Endothelial cell of umbilical vein (primary cell): ENCODE results near the gene RPL22. TPM values are rescaled to one million over a fixed set of nuclear protein-coding genes. Genes with fewer than 3 reads are reported as not detected.

Experiments
- BruUV-seq: library from RNA; stranded (reverse); fragments of 400-500 nt; replicated peaks from 2 replicates; lab custom pipeline; 2021; lab: Mats Ljungman, UMichigan
- CTCF ChIA-PET: fragments of 300-600, 350-600 bp; sonication (Branson Sonifier 250); formaldehyde crosslinking; loops from one replicate; lab custom pipeline; 2021; ENCODE audit warnings: antibody characterized with exemption, inconsistent platforms; lab: Charles Lee
- POLR2A ChIA-PET: fragments of 300-600, 350-600 bp; sonication (Branson Sonifier 250); formaldehyde crosslinking; loops from one replicate; lab custom pipeline; 2021; ENCODE audit warnings: antibody characterized with exemption, inconsistent platforms; lab: Charles Lee
- DNase-seq: peaks from one replicate; pipeline ENCODE4 v3.0.0-alpha.2; 2011; ENCODE audit warnings: low read depth, low spot score
- FAIRE-seq: peaks from 2 replicates; lab custom pipeline; 2011; peaks lifted over from hg19 to GRCh38; lab: Jason Lieb, UNC
- H2AFZ ChIP-seq: 2 replicates; pipeline ENCODE4 v1.6.0; 2012; ENCODE audit warnings: low read depth, low read length, control low read depth, inconsistent platforms
- H3K27ac ChIP-seq: 2 replicates; pipeline ENCODE4 v1.5.1; 2011; ENCODE audit warnings: low read depth, mild to moderate bottlenecking, control low read depth, low read length, moderate library complexity; ENCODE audit not compliant: insufficient read depth
- H3K27me3 ChIP-seq, 2 experiments: 2 replicates each; pipeline versions ENCODE4 v1.6.0 to v1.6.1; 2011; ENCODE audit warnings: low read length in 2 of 2, mixed read lengths in 1 of 2; ENCODE audit not compliant: control insufficient read depth in 2 of 2, insufficient read depth in 2 of 2
- H3K36me3 ChIP-seq, 2 experiments: 2 replicates in 1 of 2; 3 replicates in 1 of 2; pipeline ENCODE4 v1.5.1; 2011; ENCODE audit warnings: low read length in 2 of 2, mild to moderate bottlenecking in 1 of 2, moderate library complexity in 1 of 2; ENCODE audit not compliant: control insufficient read depth in 2 of 2, insufficient read depth in 2 of 2; ENCODE audit errors: extremely low read depth in 1 of 2
- H3K4me1 ChIP-seq: 3 replicates; pipeline ENCODE4 v1.5.1; 2011; ENCODE audit warnings: mild to moderate bottlenecking, low read length; ENCODE audit not compliant: control insufficient read depth, insufficient read depth; ENCODE audit errors: extremely low read depth
- H3K4me2 ChIP-seq: 2 replicates; pipeline ENCODE4 v1.6.1; 2011; ENCODE audit warnings: low read length, control low read depth, mixed read lengths; ENCODE audit not compliant: insufficient read depth
- H3K4me3 ChIP-seq, 3 experiments: fragments of 200-600 bp in 1 of 3; sonication (generic), shearing (Covaris generic) in 1 of 3; replicated peaks in 1 of 3; 2 replicates each; pipeline ENCODE4 v1.5.1; 2011 to 2016; ENCODE audit warnings: control low read depth in 3 of 3, low read length in 3 of 3, mild to moderate bottlenecking in 2 of 3, inconsistent platforms in 1 of 3, low read depth in 1 of 3, moderate library complexity in 1 of 3; ENCODE audit not compliant: insufficient read depth in 1 of 3
- H3K79me2 ChIP-seq: 2 replicates; pipeline ENCODE4 v1.6.0; 2012; ENCODE audit warnings: low read length, inconsistent platforms; ENCODE audit not compliant: control insufficient read depth, insufficient read depth
- H3K9ac ChIP-seq: replicated peaks from 2 replicates; pipeline ENCODE3; 2011; ENCODE audit warnings: low read length, control low read depth; ENCODE audit not compliant: insufficient read depth; ENCODE audit errors: extremely low read depth
- H3K9me1 ChIP-seq: replicated peaks from 3 replicates; pipeline ENCODE4 v1.6.0; 2011; ENCODE audit warnings: mild to moderate bottlenecking, low read length; ENCODE audit not compliant: control insufficient read depth, insufficient read depth; ENCODE audit errors: extremely low read depth
- H3K9me3 ChIP-seq: replicated peaks from 2 replicates; pipeline ENCODE4 v1.5.1; 2012; ENCODE audit warnings: low read length, inconsistent platforms; ENCODE audit not compliant: control insufficient read depth, insufficient read depth
- H4K20me1 ChIP-seq: replicated peaks from 2 replicates; pipeline ENCODE3; 2011; ENCODE audit warnings: mild to moderate bottlenecking, low read length; ENCODE audit not compliant: control insufficient read depth, insufficient read depth; ENCODE audit errors: extremely low read depth
- EZH2 ChIP-seq: IDR thresholded peaks from 2 replicates; pipeline ENCODE4 v1.6.1; 2012; ENCODE audit warnings: borderline replicate concordance, low read depth, mild to moderate bottlenecking, moderate library complexity, low read length, inconsistent platforms; ENCODE audit not compliant: severe bottlenecking
- FOS ChIP-seq: IDR thresholded peaks from 2 replicates; pipeline ENCODE4 v1.6.1; 2011; ENCODE audit warnings: mild to moderate bottlenecking, low read length, moderate library complexity, borderline replicate concordance; ENCODE audit not compliant: insufficient read depth
- GATA2 ChIP-seq: IDR thresholded peaks from 2 replicates; pipeline ENCODE4 v1.7.0; 2011; ENCODE audit warnings: low read depth, mild to moderate bottlenecking, moderate library complexity, mixed read lengths, low read length; ENCODE audit not compliant: insufficient read length, insufficient read depth
- JUN ChIP-seq: IDR thresholded peaks from 2 replicates; pipeline ENCODE4 v1.6.1; 2011; ENCODE audit warnings: borderline replicate concordance, low read depth; ENCODE audit not compliant: insufficient read length, insufficient read depth
- POLR2A ChIP-seq: IDR thresholded peaks from 2 replicates; pipeline ENCODE4 v1.6.1; 2012; ENCODE audit warnings: low read depth, mild to moderate bottlenecking, control low read depth, low read length
- POLR2AphosphoS5 ChIP-seq: IDR thresholded peaks from 2 replicates; pipeline ENCODE4 v1.6.1; 2012; ENCODE audit warnings: low read depth, mild to moderate bottlenecking, control low read depth, low read length, moderate library complexity; ENCODE audit not compliant: insufficient read depth
- dilution Hi-C: fragments of 300-500 bp; cut with MboI; formaldehyde crosslinking; loops from one replicate; pipeline ENCODE4 v1.15.0; 2019; ENCODE audit warnings: low sequenced_read_pairs; ENCODE audit not compliant: extremely low pct_ligation_motif_present
- intact Hi-C: fragments of 100-400 bp; cut with micrococcal nuclease; formaldehyde crosslinking; loops from one replicate; pipeline ENCODE4 v1.10.0; 2022
- polyA plus RNA-seq, 4 experiments: library from polyadenylated mRNA; depleted of rRNA in 3 of 4; stranded (reverse) in 3 of 4; unstranded in 1 of 4; fragments of >200 nt; gene quantifications; 2 replicates each; pipeline versions ENCODE4 v1.2.1 to v1.2.3, GENCODE V29; 2011 to 2012; ENCODE audit warnings: missing spikeins in 1 of 4
- total RNA-seq: library from RNA; stranded (reverse); gene quantifications from 2 replicates; pipeline ENCODE4 v1.2.3, GENCODE V29; 2021
- TF ChIP-seq, protein P1 (sequence below): IDR thresholded peaks from 2 replicates; pipeline ENCODE4 v1.6.1; 2011; ENCODE audit not compliant: insufficient read depth, insufficient read length
- TF ChIP-seq, protein P2 (sequence below), 2 donors: IDR thresholded peaks; 1 replicate in 1 of 2; 2 replicates in 1 of 2; pipeline ENCODE4 v1.5.1; 2011; ENCODE audit warnings: low read length in 2 of 2, mild to moderate bottlenecking in 2 of 2, moderate library complexity in 2 of 2, control low read depth in 1 of 2, inconsistent platforms in 1 of 2, low read depth in 1 of 2; ENCODE audit not compliant: insufficient read depth in 1 of 2; ENCODE audit errors: extremely low read depth in 1 of 2

The RPL22 gene
- total and polyA plus RNA-seq, 2 donors (not counting 3 experiments of a cell fraction or from before 2014, with no cell fraction given): 71.2 to 343 TPM

DNA sequence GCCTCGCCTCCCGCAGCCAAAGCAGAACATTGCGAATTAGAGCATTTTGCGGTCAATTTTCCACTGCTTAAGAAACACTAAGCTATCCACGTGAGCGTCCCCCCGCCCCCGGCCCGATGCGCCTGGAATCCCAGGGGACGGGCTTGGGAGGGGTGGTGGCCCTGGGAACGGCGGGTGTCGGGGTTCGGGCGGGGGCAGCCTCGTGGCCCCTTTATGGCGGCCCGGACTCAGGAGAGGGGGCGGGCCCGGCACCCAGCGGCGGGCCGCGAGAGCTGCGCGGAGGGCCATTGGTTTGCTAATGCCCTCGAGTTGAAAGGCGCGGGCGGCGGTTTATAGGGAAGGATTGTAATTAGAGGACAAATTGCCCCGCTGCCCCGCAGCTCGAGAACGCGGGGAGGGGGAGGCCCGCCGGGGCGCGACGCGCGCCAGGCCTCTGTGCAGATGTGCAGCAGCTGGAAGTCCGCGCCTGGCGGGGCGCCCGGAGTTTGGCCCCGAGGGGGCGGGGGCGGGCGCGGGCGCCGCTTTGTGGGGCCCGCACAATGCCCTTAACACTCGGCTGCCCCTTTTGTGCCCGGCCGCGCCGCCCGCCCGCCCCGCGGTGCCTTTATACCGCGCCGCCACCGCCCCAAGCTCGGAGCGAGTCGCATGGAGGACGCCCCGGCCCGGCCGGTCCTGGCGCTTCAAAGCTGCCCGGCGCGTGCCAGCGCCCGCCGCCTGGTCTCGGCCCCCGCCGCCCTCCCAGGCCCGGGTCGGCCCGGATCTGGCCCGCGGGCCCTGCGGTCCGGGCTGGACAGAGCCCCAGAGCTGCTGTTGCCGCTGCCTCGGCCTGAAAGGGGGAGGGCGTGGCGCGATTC, 42.7 kb upstream of the RPL22 start:
- FAIRE-seq (no peak), DNase-seq (no peak)
- no peak overlapping the region for H3K4me3 ChIP-seq
- H4K20me1 ChIP-seq: no peaks in the 10 kb centered on the region
- no peaks in the 10 kb centered on the region for H3K79me2 ChIP-seq
- POLR2A ChIA-PET: no interaction called here
- H3K27me3 ChIP-seq: peaks cover 41 to 50% of the 10 kb centered on the region in 2 experiments
- no peak overlapping the region for H2AFZ ChIP-seq
- H3K9ac ChIP-seq: no peak overlapping the region
- no peaks in the 10 kb centered on the region for H3K36me3 ChIP-seq
- no peak overlapping the region for H3K4me2 ChIP-seq
- no peaks in the 10 kb centered on the region for H3K9me3 ChIP-seq
- no peak overlapping the region for H3K27ac ChIP-seq
- dilution Hi-C loops: no loop called here
- no TSS peak for BruUV-seq
- CTCF ChIA-PET: interaction anchor here (0.7 to 3.3 kb wide), 10 partner anchors 14 to 200 kb away, joined by 3 to 33 read pairs (median 4); partner anchors contain the start of gene RNF207
- intact Hi-C loops: loop anchor here (2.0 kb wide), 1 partner anchor 183 kb away; no protein-coding TSS in a partner anchor
- no peak for TF ChIP-seq FOS
- TF ChIP-seq EZH2: peak; percentile 99
- no peaks in the 10 kb centered on the region for H3K9me1 ChIP-seq
- H3K4me1 ChIP-seq: peaks cover 5% of the 10 kb centered on the region

DNA sequence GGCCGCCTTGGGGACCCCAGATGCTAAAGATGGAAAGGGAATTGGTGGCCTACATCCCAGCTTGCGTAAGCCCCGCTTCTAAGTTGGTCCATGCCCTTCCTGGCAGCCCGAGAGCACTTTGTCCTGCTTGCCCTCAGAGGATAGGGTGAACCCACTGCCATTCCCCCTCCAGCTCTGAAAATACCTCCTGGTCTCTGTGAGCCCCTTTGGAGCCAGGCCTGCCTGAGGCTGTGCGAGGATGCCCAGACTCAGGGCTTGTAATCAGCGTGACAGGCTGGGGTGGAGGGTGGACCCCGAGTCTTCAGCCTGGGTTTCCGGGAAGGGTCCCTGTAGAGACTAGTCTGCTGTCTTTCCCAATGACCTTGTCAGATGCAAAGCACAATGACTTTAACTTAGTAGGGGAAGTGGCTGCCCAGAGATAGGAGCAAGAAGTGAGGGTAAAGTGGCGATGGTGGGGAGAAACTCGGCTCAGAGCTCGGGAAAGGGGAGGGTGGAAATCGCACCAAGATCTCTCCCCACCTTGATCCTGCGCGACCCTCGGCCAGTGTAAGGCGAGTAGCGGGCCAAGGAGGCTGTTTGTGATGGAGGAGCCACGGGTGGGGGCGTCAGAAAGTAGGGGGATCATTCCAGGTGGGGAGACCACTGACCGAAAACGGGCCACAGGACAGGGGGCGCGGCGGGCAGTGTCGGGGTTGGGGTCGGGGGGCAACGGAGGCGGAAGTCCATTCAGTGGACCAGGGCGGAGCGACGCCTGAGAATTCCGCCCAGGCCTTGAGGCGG, 41.9 kb upstream of the RPL22 start:
- no peaks in the 10 kb centered on the region for H3K79me2 ChIP-seq
- H3K9me3 ChIP-seq: no peaks in the 10 kb centered on the region
- dilution Hi-C loops (no loop called here), intact Hi-C loops (loop anchor here (2.0 kb wide), 1 partner anchor 182 kb away; no protein-coding TSS in a partner anchor)
- H3K9ac ChIP-seq: no peak overlapping the region
- TF ChIP-seq POLR2A (no peak), GATA2 (no peak), FOS (no peak), EZH2 (no peak), JUN (no peak), POLR2AphosphoS5 (no peak)
- TF ChIP-seq, protein P1, sequence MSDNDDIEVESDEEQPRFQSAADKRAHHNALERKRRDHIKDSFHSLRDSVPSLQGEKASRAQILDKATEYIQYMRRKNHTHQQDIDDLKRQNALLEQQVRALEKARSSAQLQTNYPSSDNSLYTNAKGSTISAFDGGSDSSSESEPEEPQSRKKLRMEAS: no peak
- TF ChIP-seq, protein P2, sequence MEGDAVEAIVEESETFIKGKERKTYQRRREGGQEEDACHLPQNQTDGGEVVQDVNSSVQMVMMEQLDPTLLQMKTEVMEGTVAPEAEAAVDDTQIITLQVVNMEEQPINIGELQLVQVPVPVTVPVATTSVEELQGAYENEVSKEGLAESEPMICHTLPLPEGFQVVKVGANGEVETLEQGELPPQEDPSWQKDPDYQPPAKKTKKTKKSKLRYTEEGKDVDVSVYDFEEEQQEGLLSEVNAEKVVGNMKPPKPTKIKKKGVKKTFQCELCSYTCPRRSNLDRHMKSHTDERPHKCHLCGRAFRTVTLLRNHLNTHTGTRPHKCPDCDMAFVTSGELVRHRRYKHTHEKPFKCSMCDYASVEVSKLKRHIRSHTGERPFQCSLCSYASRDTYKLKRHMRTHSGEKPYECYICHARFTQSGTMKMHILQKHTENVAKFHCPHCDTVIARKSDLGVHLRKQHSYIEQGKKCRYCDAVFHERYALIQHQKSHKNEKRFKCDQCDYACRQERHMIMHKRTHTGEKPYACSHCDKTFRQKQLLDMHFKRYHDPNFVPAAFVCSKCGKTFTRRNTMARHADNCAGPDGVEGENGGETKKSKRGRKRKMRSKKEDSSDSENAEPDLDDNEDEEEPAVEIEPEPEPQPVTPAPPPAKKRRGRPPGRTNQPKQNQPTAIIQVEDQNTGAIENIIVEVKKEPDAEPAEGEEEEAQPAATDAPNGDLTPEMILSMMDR (IDR thresholded peaks at IDR 0.05; ENCODE audit: extremely low read depth in 1 of 2, insufficient read depth in 1 of 2, low read depth in 1 of 2, low read length in 2 of 2): no peak
- POLR2A ChIA-PET: no interaction called here
- H3K27ac ChIP-seq: no peak overlapping the region
- H3K4me1 ChIP-seq: peaks cover 2% of the 10 kb centered on the region
- no peaks in the 10 kb centered on the region for H3K9me1 ChIP-seq
- H3K4me3 ChIP-seq: no peak overlapping the region
- CTCF ChIA-PET: interaction anchor here (0.6 to 2.1 kb wide), 7 partner anchors 15 to 189 kb away, joined by 3 to 11 read pairs (median 4); partner anchors contain the start of gene RNF207
- no peak overlapping the region for H2AFZ ChIP-seq
- BruUV-seq: no TSS peak
- no peak overlapping the region for H3K4me2 ChIP-seq
- no peaks in the 10 kb centered on the region for H3K36me3 ChIP-seq
- H4K20me1 ChIP-seq: no peaks in the 10 kb centered on the region
- H3K27me3 ChIP-seq: peaks cover 41 to 50% of the 10 kb centered on the region in 2 experiments
- DNase-seq: no peak
- no peak for FAIRE-seq
